WTC11 (cell line): ENCODE results near the gene SH2B3. TPM values are rescaled to one million over a fixed set of nuclear protein-coding genes. Genes with fewer than 3 reads are reported as not detected.

Source experiments
- ATAC-seq: fragments of 200-7000 bp; cut with Tn5 transposase; 2 replicates; pipeline ENCODE4 v1.10.0; 2021; ENCODE audit warnings: mild to moderate bottlenecking, moderate library complexity
- CTCF ChIA-PET: fragments of 300-600 bp; sonication (Branson Sonifier 250); formaldehyde crosslinking; loops from one replicate; lab custom pipeline; 2021; ENCODE audit warnings: antibody characterized with exemption; lab: Charles Lee
- POLR2A ChIA-PET: fragments of 350-600 bp; sonication (Branson Sonifier 250); formaldehyde crosslinking; loops from one replicate; lab custom pipeline; 2021; ENCODE audit warnings: antibody characterized with exemption; lab: Charles Lee
- DNase-seq: peaks from one replicate; pipeline ENCODE4 v3.0.0; 2021; ENCODE audit warnings: low spot score
- H3K27ac Mint-ChIP-seq: 2 replicates; pipeline ENCODE4 v1.8.0; 2021; ENCODE audit warnings: mixed read lengths
- H3K27me3 Mint-ChIP-seq: 2 replicates; pipeline ENCODE4 v1.8.0; 2021; ENCODE audit warnings: low read depth, mild to moderate bottlenecking, moderate library complexity, mixed read lengths
- H3K36me3 Mint-ChIP-seq: 2 replicates; pipeline ENCODE4 v1.8.0; 2021; ENCODE audit warnings: mixed read lengths
- H3K4me1 Mint-ChIP-seq: 2 replicates; pipeline ENCODE4 v1.8.0; 2022; ENCODE audit warnings: mixed read lengths
- H3K4me3 Mint-ChIP-seq: 2 replicates; pipeline ENCODE4 v1.8.0; 2021; ENCODE audit warnings: mild to moderate bottlenecking, moderate library complexity, mixed read lengths
- H3K9me3 Mint-ChIP-seq: 2 replicates; pipeline ENCODE4 v1.8.0; 2021; ENCODE audit warnings: mixed read lengths
- AFF4 ChIP-seq: sonication (generic); formaldehyde crosslinking; IDR thresholded peaks from 2 replicates; pipeline ENCODE4 v1.8.1; 2023; ENCODE audit warnings: mild to moderate bottlenecking, missing genetic modification reagents, borderline replicate concordance
- ATF3 ChIP-seq: sonication (generic); formaldehyde crosslinking; conservative IDR thresholded peaks from 2 replicates; pipeline ENCODE4 v1.8.1; 2022; ENCODE audit warnings: mild to moderate bottlenecking, missing genetic modification reagents
- CBFB ChIP-seq: sonication (generic); formaldehyde crosslinking; IDR thresholded peaks from 2 replicates; pipeline ENCODE4 v1.8.1; 2022; ENCODE audit warnings: mild to moderate bottlenecking, low read depth, missing genetic modification reagents
- KAT7 ChIP-seq: sonication (generic); formaldehyde crosslinking; IDR thresholded peaks from 2 replicates; pipeline ENCODE4 v1.8.1; 2023; ENCODE audit warnings: missing genetic modification reagents, mild to moderate bottlenecking, borderline replicate concordance
- SP1 ChIP-seq: sonication (generic); formaldehyde crosslinking; conservative IDR thresholded peaks from 2 replicates; pipeline ENCODE4 v1.8.1; 2022; ENCODE audit warnings: missing genetic modification reagents
- STAT6 ChIP-seq: sonication (generic); formaldehyde crosslinking; conservative IDR thresholded peaks from 2 replicates; pipeline ENCODE4 v1.8.1; 2023; ENCODE audit warnings: mild to moderate bottlenecking, low read depth, missing genetic modification reagents, moderate library complexity
- TCF7 ChIP-seq: sonication (generic); formaldehyde crosslinking; IDR thresholded peaks from 2 replicates; pipeline ENCODE4 v1.8.0; 2022; ENCODE audit warnings: mild to moderate bottlenecking, low read depth, missing genetic modification reagents, moderate library complexity
- USF2 ChIP-seq: sonication (generic); formaldehyde crosslinking; IDR thresholded peaks from 2 replicates; pipeline ENCODE4 v1.8.1; 2023; ENCODE audit warnings: mild to moderate bottlenecking, missing genetic modification reagents, moderate library complexity
- ZBTB21 ChIP-seq: sonication (generic); formaldehyde crosslinking; IDR thresholded peaks from 2 replicates; pipeline ENCODE4 v1.8.1; 2023; ENCODE audit warnings: mild to moderate bottlenecking, missing genetic modification reagents, borderline replicate concordance
- ZNF263 ChIP-seq: sonication (generic); formaldehyde crosslinking; IDR thresholded peaks from 2 replicates; pipeline ENCODE4 v1.8.1; 2022; ENCODE audit warnings: low read depth, mild to moderate bottlenecking, moderate library complexity, missing genetic modification reagents
- ZNF281 ChIP-seq: sonication (generic); formaldehyde crosslinking; IDR thresholded peaks from 2 replicates; pipeline ENCODE4 v1.8.0; 2023; ENCODE audit warnings: mild to moderate bottlenecking, missing genetic modification reagents
- ZNF396 ChIP-seq: fragments of 250-450 bp; sonication (Bioruptor Pico); IDR thresholded peaks from 2 replicates; pipeline ENCODE4 v1.8.0; 2021; ENCODE audit warnings: mild to moderate bottlenecking, moderate library complexity, borderline replicate concordance
- ZNF416 ChIP-seq: fragments of 250-450 bp; sonication (Bioruptor Pico); IDR thresholded peaks from 2 replicates; pipeline ENCODE4 v1.9.0; 2021; ENCODE audit warnings: mild to moderate bottlenecking, inconsistent platforms
- ZSCAN18 ChIP-seq: fragments of 250-450 bp; sonication (Bioruptor Pico); IDR thresholded peaks from 2 replicates; pipeline ENCODE4 v2.1.2; 2022; ENCODE audit warnings: mild to moderate bottlenecking, moderate library complexity
- total RNA-seq: library from RNA; stranded (reverse); gene quantifications from 3 replicates; pipeline ENCODE4 v1.2.3, GENCODE V29; 2021

The SH2B3 gene
- total RNA-seq, 1 experiment from 2014 or later, result 31.8 TPM

GRCh38 chr12:111428081-111428727 is 22.5 kb downstream of the SH2B3 start:
- Mint-ChIP-seq H3K4me3 (no peak overlapping the region), H3K27me3 (no peaks in the 10 kb centered on the region), H3K9me3 (no peaks in the 10 kb centered on the region), H3K36me3 (no peaks in the 10 kb centered on the region), H3K27ac (peak overlapping the region; percentile 78; the same call in 1 of the 2 replicates), H3K4me1 (peaks cover 43% of the 10 kb centered on the region)
- ATAC-seq (no peak), DNase-seq (no peak)
- ChIA-PET CTCF (interaction anchor here (0.5 to 2.2 kb wide), 5 partner anchors 16 to 154 kb away, joined by 3 to 15 read pairs (median 5); no protein-coding TSS in a partner anchor), POLR2A (no interaction called here)
- no peak for TF ChIP-seq ZNF263 (CRISPR knock-in tag)
- TF ChIP-seq USF2 (CRISPR knock-in tag), result no peak
- no peak for TF ChIP-seq AFF4 (CRISPR knock-in tag)
- TF ChIP-seq ZBTB21 (CRISPR knock-in tag), result no peak
- no peak for TF ChIP-seq ZNF416 (CRISPR knock-in tag)
- no peak for TF ChIP-seq STAT6 (CRISPR knock-in tag)
- no peak for TF ChIP-seq ZNF396 (CRISPR knock-in tag)
- no peak for TF ChIP-seq ATF3 (CRISPR knock-in tag)
- no peak for TF ChIP-seq SP1
- no peak for TF ChIP-seq TCF7 (CRISPR knock-in tag)
- TF ChIP-seq ZSCAN18 (CRISPR knock-in tag), result no peak
- TF ChIP-seq ZNF281 (CRISPR knock-in tag), result no peak
- no peak for TF ChIP-seq KAT7 (CRISPR knock-in tag)
- TF ChIP-seq CBFB (CRISPR knock-in tag), result no peak
